Upper lobe of left lung (tissue), 6 donors: ENCODE results near the gene SFXN5. TPM values are rescaled to one million over a fixed set of nuclear protein-coding genes. Genes with fewer than 3 reads are reported as not detected.
A peak's percentile ranks its signal among the peaks of the same experiment; 100 is the strongest.

Source experiments
- ATAC-seq, 2 donors: fragments of 200-7000 bp; cut with Tn5 transposase; one replicate each; pipeline ENCODE4 v1.9.1; 2022; ENCODE audit warnings: mild to moderate bottlenecking in 2 of 2, moderate library complexity in 2 of 2; ENCODE audit not compliant: low FRiP score in 2 of 2
- DNase-seq, 2 donors: peaks; one replicate each; pipeline ENCODE4 v3.0.0-alpha.2; 2019 to 2020
- H3K27ac ChIP-seq, 4 donors: fragments of 200-600 bp; sonication (generic); one replicate each; pipeline ENCODE4 v1.5.1; 2016 to 2019
- H3K27me3 ChIP-seq, 4 donors: fragments of 200-600 bp; sonication (generic); one replicate each; pipeline ENCODE4 v1.5.1; 2017 to 2019
- H3K36me3 ChIP-seq, 4 donors: fragments of 200-600 bp; sonication (generic); one replicate each; pipeline ENCODE4 v1.5.1; 2016 to 2019
- H3K4me1 ChIP-seq, 4 donors: fragments of 200-600 bp; sonication (generic); one replicate each; pipeline ENCODE4 v1.5.1; 2018 to 2019
- H3K4me3 ChIP-seq, 4 donors: fragments of 200-600 bp; sonication (generic); one replicate each; pipeline ENCODE4 v1.5.1; 2017 to 2019; ENCODE audit warnings: mild to moderate bottlenecking in 2 of 4, moderate library complexity in 1 of 4
- H3K9me3 ChIP-seq, 4 donors: fragments of 200-600 bp; sonication (generic); one replicate each; pipeline ENCODE4 v1.5.1; 2018 to 2019
- CTCF ChIP-seq, 6 experiments: fragments of 450-650 bp in 4 of 6; fragments of 200-600 bp in 2 of 6; sonication (generic) in 2 of 6; IDR thresholded peaks; one replicate each; pipeline ENCODE4 v1.5.1; 2016 to 2019; ENCODE audit warnings: antibody characterized with exemption in 6 of 6
- EP300 ChIP-seq, 4 donors: sonication (generic); formaldehyde crosslinking; IDR thresholded peaks; one replicate each; pipeline ENCODE4 v1.5.1; 2017; ENCODE audit warnings: antibody characterized with exemption in 4 of 4, control low read depth in 2 of 4
- POLR2A ChIP-seq, 4 donors: fragments of 450-650 bp; IDR thresholded peaks; one replicate each; pipeline ENCODE4 v1.5.1; 2016 to 2017; ENCODE audit warnings: antibody characterized with exemption in 4 of 4, mild to moderate bottlenecking in 2 of 4
- POLR2AphosphoS5 ChIP-seq, 2 donors: sonication (generic); formaldehyde crosslinking; IDR thresholded peaks; one replicate each; pipeline ENCODE4 v1.5.1; 2017; ENCODE audit warnings: antibody characterized with exemption in 2 of 2
- WGBS, 2 donors: methylation state at CpG; one replicate each; pipeline ENCODE4 v1.1.5; 2017 to 2018; 5-methylcytosine and 5-hydroxymethylcytosine counted together
- total RNA-seq, 6 donors: library from RNA; depleted of rRNA in 4 of 6; stranded (reverse); fragments of >200 nt in 4 of 6; gene quantifications; one replicate each; pipeline versions ENCODE4 v1.1.0 to v1.2.1, GENCODE V29; 2016 to 2021
- donor health status: DM: no; HTN: no; CAD: no; lungs with moderate emphysema.
- donor health status: DM: no; HTN: yes; CAD: no; lungs with severe emphysema.

SFXN5 gene
- total RNA-seq, 6 donors from 2014 or later = 10.8 to 44.0 (median 13.7) TPM

GRCh38 chr2:72933207-72933606 lies 138.3 kb downstream of the SFXN5 start:
- no peak for TF ChIP-seq POLR2A (IDR thresholded peaks at IDR 0.05)
- TF ChIP-seq CTCF (IDR thresholded peaks at IDR 0.05) = no peak
- no peak for TF ChIP-seq EP300 (IDR thresholded peaks at IDR 0.05)
- H3K27ac ChIP-seq = no peak overlapping the region
- H3K9me3 ChIP-seq = no peaks in the 10 kb centered on the region
- DNase-seq = no peak
- H3K4me3 ChIP-seq = no peak overlapping the region
- WGBS, 2 donors = 87 to 91% methylated on average over 5 of the region's 5 CpGs
- ATAC-seq = no peak
- no peaks in the 10 kb centered on the region for H3K27me3 ChIP-seq
- H3K36me3 ChIP-seq = no peaks in the 10 kb centered on the region
- H3K4me1 ChIP-seq = no peaks in the 10 kb centered on the region

GRCh38 chr2:72932805-72933204 lies 138.7 kb downstream of the SFXN5 start:
- no peak for DNase-seq
- Histone ChIP-seq H3K36me3 (no peaks in the 10 kb centered on the region), H3K27me3 (peaks cover 0 to 2% (median 0%) of the 10 kb centered on the region in 4 donors), H3K4me1 (no peaks in the 10 kb centered on the region), H3K9me3 (no peaks in the 10 kb centered on the region), H3K4me3 (no peak overlapping the region), H3K27ac (no peak overlapping the region)
- no peak for ATAC-seq
- TF ChIP-seq CTCF (IDR thresholded peaks at IDR 0.05) = no peak
- no peak for TF ChIP-seq EP300 (IDR thresholded peaks at IDR 0.05)
- TF ChIP-seq POLR2A (IDR thresholded peaks at IDR 0.05) = no peak
- no peak for TF ChIP-seq POLR2AphosphoS5 (IDR thresholded peaks at IDR 0.05)
- WGBS, 2 donors = 83 to 92% methylated on average over 4 of the region's 4 CpGs

GRCh38 chr2:72932045-72932740 lies 139.3 kb downstream of the SFXN5 start:
- no peak overlapping the region for H3K27ac ChIP-seq
- no peaks in the 10 kb centered on the region for H3K4me1 ChIP-seq
- TF ChIP-seq POLR2AphosphoS5 (IDR thresholded peaks at IDR 0.05) = no peak
- no peak for TF ChIP-seq POLR2A (IDR thresholded peaks at IDR 0.05)
- TF ChIP-seq CTCF (IDR thresholded peaks at IDR 0.05) = no peak
- TF ChIP-seq EP300 (IDR thresholded peaks at IDR 0.05) = no peak
- H3K36me3 ChIP-seq = no peaks in the 10 kb centered on the region
- H3K27me3 ChIP-seq = peaks cover 0 to 6% (median under 1%) of the 10 kb centered on the region in 4 donors
- 40 to 59% methylated on average over 4 to 5 of the region's 5 CpGs for WGBS, 2 donors
- ATAC-seq (no peak), DNase-seq (no peak)
- no peak overlapping the region for H3K4me3 ChIP-seq
- H3K9me3 ChIP-seq = no peaks in the 10 kb centered on the region

GRCh38 chr2:72931280-72931910 lies 140.1 kb downstream of the SFXN5 start:
- H3K27ac ChIP-seq = no peak overlapping the region
- 91 to 92% methylated on average over 8 to 14 of the region's 14 CpGs for WGBS, 2 donors
- H3K4me3 ChIP-seq = no peak overlapping the region
- no peak for ATAC-seq
- TF ChIP-seq POLR2A (IDR thresholded peaks at IDR 0.05) (no peak), CTCF (IDR thresholded peaks at IDR 0.05) (no peak), EP300 (IDR thresholded peaks at IDR 0.05) (no peak), POLR2AphosphoS5 (IDR thresholded peaks at IDR 0.05) (no peak)
- H3K9me3 ChIP-seq = no peaks in the 10 kb centered on the region
- peak in 1 of 2 donors; percentile 46 for DNase-seq
- no peaks in the 10 kb centered on the region for H3K36me3 ChIP-seq
- H3K4me1 ChIP-seq = no peaks in the 10 kb centered on the region
- peaks cover 0 to 10% (median 4%) of the 10 kb centered on the region in 4 donors for H3K27me3 ChIP-seq
